Neural crest cell (in vitro differentiated cells): ENCODE measurements around the gene CAPZA1. TPM values are rescaled to one million over a fixed set of nuclear protein-coding genes. Genes with fewer than 3 reads are reported as not detected.

Experiments used
- DNase-seq: peaks from one replicate; pipeline ENCODE4 v3.0.0; 2021; ENCODE audit warnings: low read depth, mixed read lengths, low spot score
- H3K27ac Mint-ChIP-seq: one replicate; pipeline ENCODE4 v1.8.0; 2021; ENCODE audit warnings: mild to moderate bottlenecking, mixed read lengths; ENCODE audit not compliant: unreplicated experiment
- H3K27me3 Mint-ChIP-seq: 2 replicates; pipeline ENCODE4 v1.8.0; 2021; ENCODE audit warnings: low read depth, mild to moderate bottlenecking, mixed read lengths
- H3K36me3 Mint-ChIP-seq: 2 replicates; pipeline ENCODE4 v1.8.0; 2021; ENCODE audit warnings: low read depth, mild to moderate bottlenecking, mixed read lengths
- H3K4me1 Mint-ChIP-seq: 2 replicates; pipeline ENCODE4 v1.8.0; 2021; ENCODE audit warnings: mixed read lengths
- H3K4me3 Mint-ChIP-seq: one replicate; pipeline ENCODE4 v1.8.0; 2021; ENCODE audit warnings: mild to moderate bottlenecking, mixed read lengths
- H3K9me3 Mint-ChIP-seq: 2 replicates; pipeline ENCODE4 v1.8.0; 2021; ENCODE audit warnings: mixed read lengths
- total RNA-seq: library from RNA; stranded (reverse); gene quantifications from 2 replicates; pipeline ENCODE4 v1.2.1, GENCODE V29; 2021
- TF ChIP-seq, protein P1 (sequence below): fragments of 200-600 bp; sonication (generic); conservative IDR thresholded peaks from 2 replicates; pipeline ENCODE4 v1.5.0; 2021; ENCODE audit warnings: antibody characterized with exemption, mild to moderate bottlenecking

The CAPZA1 gene
- total RNA-seq, 1 donor from 2014 or later, result 131 TPM

- TF ChIP-seq, protein P1, sequence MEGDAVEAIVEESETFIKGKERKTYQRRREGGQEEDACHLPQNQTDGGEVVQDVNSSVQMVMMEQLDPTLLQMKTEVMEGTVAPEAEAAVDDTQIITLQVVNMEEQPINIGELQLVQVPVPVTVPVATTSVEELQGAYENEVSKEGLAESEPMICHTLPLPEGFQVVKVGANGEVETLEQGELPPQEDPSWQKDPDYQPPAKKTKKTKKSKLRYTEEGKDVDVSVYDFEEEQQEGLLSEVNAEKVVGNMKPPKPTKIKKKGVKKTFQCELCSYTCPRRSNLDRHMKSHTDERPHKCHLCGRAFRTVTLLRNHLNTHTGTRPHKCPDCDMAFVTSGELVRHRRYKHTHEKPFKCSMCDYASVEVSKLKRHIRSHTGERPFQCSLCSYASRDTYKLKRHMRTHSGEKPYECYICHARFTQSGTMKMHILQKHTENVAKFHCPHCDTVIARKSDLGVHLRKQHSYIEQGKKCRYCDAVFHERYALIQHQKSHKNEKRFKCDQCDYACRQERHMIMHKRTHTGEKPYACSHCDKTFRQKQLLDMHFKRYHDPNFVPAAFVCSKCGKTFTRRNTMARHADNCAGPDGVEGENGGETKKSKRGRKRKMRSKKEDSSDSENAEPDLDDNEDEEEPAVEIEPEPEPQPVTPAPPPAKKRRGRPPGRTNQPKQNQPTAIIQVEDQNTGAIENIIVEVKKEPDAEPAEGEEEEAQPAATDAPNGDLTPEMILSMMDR, result no peak
- no peak for DNase-seq
- Mint-ChIP-seq H3K9me3 (no peaks in the 10 kb centered on the region), H3K4me3 (no peak overlapping the region), H3K27me3 (no peaks in the 10 kb centered on the region), H3K4me1 (no peaks in the 10 kb centered on the region), H3K36me3 (peaks cover 11% of the 10 kb centered on the region), H3K27ac (no peak overlapping the region)
Observed at GRCh38 chr1:112603541-112603940, 16.1 kb upstream of the CAPZA1 start.

- no peak for DNase-seq
- Mint-ChIP-seq H3K4me3 (no peak overlapping the region), H3K27me3 (no peaks in the 10 kb centered on the region), H3K4me1 (no peaks in the 10 kb centered on the region), H3K9me3 (no peaks in the 10 kb centered on the region), H3K36me3 (peaks cover 15% of the 10 kb centered on the region), H3K27ac (no peak overlapping the region)
- TF ChIP-seq, protein P1, result no peak
Observed at GRCh38 chr1:112605633-112606327, 13.9 kb upstream of the CAPZA1 start.

DNA sequence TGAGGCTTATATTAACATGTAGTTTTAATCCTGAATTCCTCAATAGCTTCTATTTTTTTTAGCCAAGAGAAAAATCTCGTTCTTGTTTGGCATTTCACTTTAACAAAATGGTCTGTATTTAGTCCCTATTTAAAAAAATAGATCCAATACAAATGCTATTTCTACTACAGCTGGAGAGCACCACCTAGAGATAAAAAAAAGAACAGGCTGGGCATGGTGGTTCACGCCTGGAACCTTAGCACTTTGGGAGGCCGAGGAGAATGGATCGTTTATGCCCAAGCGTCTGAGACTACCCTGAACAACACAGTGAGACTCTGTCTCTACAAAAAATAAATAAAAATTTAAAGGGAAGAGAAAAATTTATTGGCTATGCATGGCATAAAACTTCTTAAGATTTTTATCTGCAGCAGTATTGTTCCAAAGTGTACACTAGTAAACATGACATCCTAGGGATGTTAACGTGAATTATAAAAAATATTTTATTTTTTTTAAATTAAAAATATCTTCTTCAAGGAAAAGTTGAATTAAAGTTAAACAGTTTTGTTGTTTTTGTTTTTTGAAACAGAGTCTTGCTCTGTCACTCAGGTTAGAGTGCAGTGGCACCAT lies 5.1 kb upstream of the CAPZA1 start:
- Mint-ChIP-seq H3K9me3 (no peaks in the 10 kb centered on the region), H3K4me3 (peak overlapping the region; percentile 87), H3K4me1 (peaks cover 15% of the 10 kb centered on the region), H3K27me3 (no peaks in the 10 kb centered on the region), H3K36me3 (peaks cover 4% of the 10 kb centered on the region), H3K27ac (no peak overlapping the region)
- DNase-seq, result no peak
- TF ChIP-seq, protein P1, result peak; percentile 64

DNA sequence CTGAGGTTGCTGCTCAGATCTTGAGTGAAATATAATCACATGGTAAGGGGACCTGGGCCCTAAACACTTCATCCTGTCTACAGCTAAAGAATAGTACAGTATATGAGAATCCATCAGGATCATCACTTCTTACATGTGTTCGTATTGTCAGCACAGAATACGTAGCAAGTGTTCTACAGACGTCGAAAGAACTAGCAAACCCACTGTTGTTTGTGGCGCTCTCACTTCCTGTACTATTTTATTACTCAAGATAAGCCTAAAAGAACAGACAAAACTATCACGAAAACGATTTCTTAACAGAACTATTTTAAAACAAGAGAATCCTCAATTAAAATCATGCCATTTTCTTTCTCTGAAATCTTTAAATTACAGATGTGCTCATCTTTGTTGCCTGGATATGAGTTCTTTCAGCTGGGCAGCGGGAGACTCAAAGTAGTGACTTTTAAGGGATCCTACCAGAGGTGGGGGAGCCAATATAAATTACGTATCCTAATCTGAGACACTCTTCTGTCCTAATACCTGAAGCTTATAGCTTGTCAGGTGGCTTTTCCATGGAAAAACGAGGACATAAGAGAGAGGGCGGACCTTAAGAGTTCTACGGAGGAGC lies 1.4 kb upstream of the CAPZA1 start:
- Mint-ChIP-seq H3K4me1 (peaks cover 32% of the 10 kb centered on the region), H3K4me3 (peak overlapping the region; percentile 99), H3K27ac (peak overlapping the region; percentile 99), H3K9me3 (no peaks in the 10 kb centered on the region), H3K27me3 (no peaks in the 10 kb centered on the region), H3K36me3 (no peaks in the 10 kb centered on the region)
- TF ChIP-seq, protein P1, result no peak
- DNase-seq, result no peak

DNA sequence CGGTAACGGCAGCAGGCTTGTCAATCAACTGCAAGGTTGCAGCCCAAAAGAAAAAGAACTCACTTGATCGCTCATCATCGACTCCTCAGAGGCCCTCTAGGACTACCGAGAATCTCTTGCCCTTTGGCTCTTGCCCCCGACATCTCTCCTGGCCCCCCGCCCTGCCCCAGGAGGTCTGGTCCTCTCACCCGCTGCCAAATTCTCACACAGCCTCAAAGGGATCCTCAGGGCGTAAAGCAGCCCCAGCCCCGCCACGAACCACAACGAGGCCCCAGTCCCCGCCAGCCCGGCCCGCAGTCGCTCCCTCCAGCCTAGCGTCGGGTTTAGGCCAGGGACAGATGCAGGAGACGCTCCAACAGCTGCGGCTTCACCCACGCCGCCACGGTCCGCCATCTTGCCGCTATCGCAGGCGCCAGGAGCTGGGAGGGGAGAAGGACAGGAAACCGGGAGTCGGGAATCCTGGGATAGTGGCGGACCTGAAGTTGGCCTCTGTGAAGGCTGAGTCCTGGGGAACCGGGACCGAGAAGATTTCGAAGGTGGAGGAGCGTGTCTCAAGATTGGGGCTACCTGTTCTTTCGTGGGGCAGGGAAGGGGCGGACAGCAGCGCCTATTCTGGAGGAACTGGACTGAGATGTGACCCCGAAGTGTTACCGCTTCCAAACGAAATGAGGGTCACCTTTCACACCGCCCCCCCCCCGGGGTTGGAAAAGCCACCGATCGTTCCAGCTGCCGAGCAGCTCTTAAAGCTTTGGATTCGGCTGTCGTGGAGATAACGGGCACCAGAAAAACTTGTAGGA lies 713 bp upstream of the CAPZA1 start, which contains the start of gene ST7L:
Gene ST7L, minus strand, starts transcription at position 421 of the 797 bp plus-strand sequence. Its CDS starts 28 bp downstream, at position 393.
- H3K4me1 Mint-ChIP-seq, result peaks cover 33% of the 10 kb centered on the region
- TF ChIP-seq, protein P1, result no peak
- H3K27ac Mint-ChIP-seq, result peak within 1 kb of the TSS; percentile 99
- H3K36me3 Mint-ChIP-seq, result no peaks in the 10 kb centered on the region
- no peaks in the 10 kb centered on the region for H3K9me3 Mint-ChIP-seq
- DNase-seq, result peak; percentile 59
- H3K4me3 Mint-ChIP-seq, result peak within 1 kb of the TSS; percentile 99
- H3K27me3 Mint-ChIP-seq, result no peaks in the 10 kb centered on the region
